Lower lobe of right lung (tissue), 2 donors: ENCODE data around the gene PLCL1. TPM values are rescaled to one million over a fixed set of nuclear protein-coding genes. Genes with fewer than 3 reads are reported as not detected.

Source experiments
- ATAC-seq, 2 donors: fragments of 200-7000 bp; cut with Tn5 transposase; one replicate each; pipeline ENCODE4 v1.9.1; 2020 to 2022; ENCODE audit warnings: mild to moderate bottlenecking in 2 of 2, moderate library complexity in 2 of 2
- DNase-seq: peaks from one replicate; pipeline ENCODE4 v3.0.0-alpha.2; 2020
- H3K27ac ChIP-seq: fragments of 200-600 bp; one replicate; pipeline ENCODE4 v1.8.0; 2022
- H3K27me3 ChIP-seq: fragments of 200-600 bp; one replicate; pipeline ENCODE4 v1.8.0; 2022; ENCODE audit warnings: low read depth
- H3K36me3 ChIP-seq: fragments of 200-600 bp; one replicate; pipeline ENCODE4 v1.8.0; 2022; ENCODE audit warnings: mild to moderate bottlenecking
- H3K4me1 ChIP-seq: fragments of 200-600 bp; one replicate; pipeline ENCODE4 v1.8.0; 2022
- H3K4me3 ChIP-seq: fragments of 200-600 bp; one replicate; pipeline ENCODE4 v1.8.0; 2022; ENCODE audit warnings: mild to moderate bottlenecking
- H3K9me3 ChIP-seq: fragments of 200-600 bp; one replicate; pipeline ENCODE4 v1.8.0; 2022
- CTCF ChIP-seq: fragments of 200-600 bp; IDR thresholded peaks from one replicate; pipeline ENCODE4 v1.8.0; 2022; ENCODE audit warnings: antibody characterized with exemption, mild to moderate bottlenecking
- intact Hi-C: fragments of 100-400 bp; cut with DNase I; formaldehyde crosslinking; loops from one replicate; pipeline ENCODE4 v1.11.0; 2022
- total RNA-seq: library from RNA; stranded (reverse); fragmentation: NEBNext Ultra II Directional; extraction: Animal tissue kit (Norgen Biotek cat#: 25700); gene quantifications from one replicate; pipeline ENCODE4 v1.2.1, GENCODE V29; 2021
- donor health status: DM: no; HTN: yes; CAD: no; lungs with severe emphysema.

Gene PLCL1
- total RNA-seq, 1 donor from 2014 or later = 6.3 TPM

GRCh38 chr2:197960786-197961185 is 156.4 kb downstream of the PLCL1 start:
- Histone ChIP-seq H3K9me3 (no peaks in the 10 kb centered on the region), H3K27me3 (no peaks in the 10 kb centered on the region), H3K27ac (no peak overlapping the region), H3K4me1 (no peaks in the 10 kb centered on the region), H3K36me3 (no peaks in the 10 kb centered on the region), H3K4me3 (no peak overlapping the region)
- DNase-seq (no peak), ATAC-seq (no peak)
- TF ChIP-seq CTCF = no peak
- intact Hi-C loops = no loop called here

DNA sequence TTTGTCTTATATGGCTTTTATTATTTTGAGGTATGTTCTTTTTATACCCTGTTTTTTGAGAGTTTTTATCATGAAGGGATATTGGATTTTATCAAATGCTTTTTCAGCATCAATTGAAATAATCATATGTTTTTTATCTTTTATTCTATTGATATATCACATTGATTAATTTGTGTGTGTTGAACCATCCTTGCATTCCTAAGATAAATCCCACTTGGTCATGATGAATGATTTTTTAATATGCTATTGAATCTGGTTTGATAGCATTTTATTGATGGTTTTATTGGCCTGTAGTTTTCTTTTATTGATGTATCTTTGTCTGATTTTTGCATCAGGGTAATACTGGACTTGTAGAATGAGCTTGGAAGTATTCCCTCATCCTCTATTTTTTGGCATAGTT is 160.3 kb downstream of the PLCL1 start:
- no peaks in the 10 kb centered on the region for H3K27me3 ChIP-seq
- no peak overlapping the region for H3K27ac ChIP-seq
- ATAC-seq (no peak), DNase-seq (no peak)
- intact Hi-C loops = no loop called here
- no peak overlapping the region for H3K4me3 ChIP-seq
- H3K36me3 ChIP-seq = no peaks in the 10 kb centered on the region
- no peaks in the 10 kb centered on the region for H3K9me3 ChIP-seq
- no peaks in the 10 kb centered on the region for H3K4me1 ChIP-seq
- no peak for TF ChIP-seq CTCF

- Histone ChIP-seq H3K36me3 (no peaks in the 10 kb centered on the region), H3K4me1 (no peaks in the 10 kb centered on the region), H3K27me3 (no peaks in the 10 kb centered on the region), H3K27ac (no peak overlapping the region), H3K4me3 (no peak overlapping the region), H3K9me3 (no peaks in the 10 kb centered on the region)
- ATAC-seq (no peak), DNase-seq (no peak)
- no peak for TF ChIP-seq CTCF
- intact Hi-C loops = no loop called here
These were observed 161.4 kb downstream of the PLCL1 start for GRCh38 chr2:197965756-197966155.

DNA sequence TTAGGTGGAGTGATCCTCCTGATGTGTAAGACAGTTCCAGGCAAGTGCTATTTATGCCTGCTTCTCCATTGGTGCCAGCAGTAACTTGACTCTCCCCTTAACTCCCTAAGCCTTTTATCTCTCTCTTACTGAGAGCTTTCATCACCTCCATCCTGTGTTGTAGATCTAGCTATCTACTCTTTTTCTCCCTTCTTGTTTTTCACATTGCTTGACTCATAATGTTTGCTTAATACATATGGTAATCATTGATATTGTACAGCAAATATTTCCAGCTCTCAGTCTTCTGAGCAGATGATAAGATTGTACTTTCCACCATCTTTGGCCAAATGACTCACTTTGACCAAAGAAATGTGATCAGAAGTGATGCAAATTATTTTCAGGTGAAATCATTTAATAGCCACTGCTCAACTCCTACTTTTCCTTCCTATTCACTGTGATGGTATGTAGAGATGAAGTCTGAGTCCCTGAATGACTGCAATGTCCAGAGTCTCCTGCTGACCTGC is 165.0 kb downstream of the PLCL1 start:
- intact Hi-C loops = no loop called here
- Histone ChIP-seq H3K4me3 (no peak overlapping the region), H3K27me3 (no peaks in the 10 kb centered on the region), H3K27ac (no peak overlapping the region), H3K4me1 (no peaks in the 10 kb centered on the region), H3K9me3 (no peaks in the 10 kb centered on the region), H3K36me3 (no peaks in the 10 kb centered on the region)
- no peak for DNase-seq
- TF ChIP-seq CTCF = no peak
- no peak for ATAC-seq

GRCh38 chr2:197972061-197972460 is 167.7 kb downstream of the PLCL1 start:
- Histone ChIP-seq H3K9me3 (no peaks in the 10 kb centered on the region), H3K4me1 (no peaks in the 10 kb centered on the region), H3K27ac (no peak overlapping the region), H3K4me3 (no peak overlapping the region), H3K36me3 (no peaks in the 10 kb centered on the region), H3K27me3 (no peaks in the 10 kb centered on the region)
- DNase-seq (no peak), ATAC-seq (no peak)
- intact Hi-C loops = no loop called here
- TF ChIP-seq CTCF = no peak

DNA sequence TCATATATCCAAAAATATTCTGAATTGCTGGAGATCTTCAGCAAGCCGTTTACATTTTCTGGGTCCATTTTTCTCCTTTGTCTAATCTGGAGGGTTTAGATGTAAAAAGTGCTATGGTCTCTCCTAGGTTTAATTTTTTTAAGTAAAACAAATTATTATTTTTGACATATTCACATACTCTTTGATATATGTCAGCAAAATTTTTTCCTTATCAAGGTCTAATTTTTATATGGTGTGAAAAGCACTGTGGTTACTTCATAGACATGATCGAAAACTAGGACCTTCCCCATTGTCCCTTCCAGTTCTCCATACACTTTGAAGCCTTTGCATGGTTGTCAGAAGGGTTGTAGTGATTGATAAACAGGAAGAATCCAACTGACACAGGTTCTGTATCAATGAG is 168.2 kb downstream of the PLCL1 start:
- no peak overlapping the region for H3K4me3 ChIP-seq
- H3K27me3 ChIP-seq = no peaks in the 10 kb centered on the region
- no peaks in the 10 kb centered on the region for H3K4me1 ChIP-seq
- no peak overlapping the region for H3K27ac ChIP-seq
- intact Hi-C loops = no loop called here
- no peaks in the 10 kb centered on the region for H3K36me3 ChIP-seq
- H3K9me3 ChIP-seq = no peaks in the 10 kb centered on the region
- TF ChIP-seq CTCF = no peak
- DNase-seq (no peak), ATAC-seq (no peak)
